Heart left ventricle (tissue), 13 donors: Measurements from ENCODE around the gene HSPE1.

Source experiments
- POLR2A ChIP-seq, 2 donors: fragments of 450-650 bp; IDR thresholded peaks; one replicate each; pipeline ENCODE4 v1.6.1; 2017; ENCODE audit warnings: antibody characterized with exemption in 2 of 2, mild to moderate bottlenecking in 2 of 2, moderate library complexity in 2 of 2
- TF ChIP-seq, protein P1 (sequence below), 12 donors: fragments of 200-600 bp; sonication (generic) in 4 of 12; IDR thresholded peaks; one replicate each; pipeline versions ENCODE4 v1.5.0 to v1.8.0; 2018 to 2022; ENCODE audit warnings: antibody characterized with exemption in 12 of 12, mild to moderate bottlenecking in 5 of 12
- donor health status: ischemic (EF 13 %, LVEDD 7.1; RV severe dilation, severe dysfunction).
- donor health status: DM: no; HTN: yes; CAD: no.
- donor health status: DM: no; HTN: no; CAD: no.
- donor health status: ischemic (EF 25% LVEDD 6.9; RV normal size, moderate dysfunction).
- donor health status: ischemic (EF 25% LVEDD 5.7; RV mildly dilated, moderate dysfunction).
- donor health status: ischemic (EF 35%, LVEDD 5.7; RV mildly dilated, moderate dysfunction).
- donor health status: nonischemic (EF 11% LVEDD 7.7; RV severe dilation, severe dysfunction).
- donor health status: DM: yes; HTN: yes; CAD: no.
- donor health status: PGD.
- donor health status: ischemic (EF 29% LVEDD 5.4; RV normal size, mild dysfunction).
- donor health status: nonischemic (EF 23%, LVEDD 6.1; RV moderate dilation, normal function).

DNA sequence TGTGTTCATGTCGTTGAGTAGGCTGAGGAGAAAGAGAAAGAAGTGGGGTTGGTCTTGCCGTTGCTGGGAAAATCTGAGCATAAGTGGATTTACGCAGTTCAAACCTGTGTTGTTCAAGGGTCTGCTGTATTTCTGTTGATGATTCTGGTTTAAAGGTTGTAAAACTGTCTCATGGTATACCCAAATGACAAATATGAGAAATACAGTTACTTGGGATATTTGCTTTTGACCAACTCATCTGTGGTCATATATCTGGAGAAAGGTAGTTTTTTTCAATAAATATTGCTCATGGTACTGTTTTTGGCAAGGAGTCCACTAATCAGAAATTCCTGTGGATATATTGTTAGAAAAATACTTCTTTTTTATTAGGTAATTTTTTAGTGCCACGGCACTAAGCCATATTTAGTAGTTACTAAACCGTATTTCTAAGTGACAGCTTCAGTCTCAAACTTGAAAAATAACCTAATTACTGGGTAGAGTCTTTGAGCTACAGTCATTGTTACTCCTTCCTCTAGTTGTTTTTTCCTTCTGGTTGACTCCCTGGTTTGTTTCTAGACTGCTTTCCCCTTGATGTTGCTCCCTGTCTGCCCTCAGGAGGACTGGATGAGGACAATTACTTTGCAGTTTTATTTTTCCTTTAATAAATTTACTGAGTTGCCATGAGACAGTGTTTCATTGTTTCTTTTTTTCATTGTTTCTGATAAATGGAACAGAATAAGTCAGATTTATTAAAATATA, 47.2 kb downstream of the HSPE1 start:
- TF ChIP-seq, protein P1, sequence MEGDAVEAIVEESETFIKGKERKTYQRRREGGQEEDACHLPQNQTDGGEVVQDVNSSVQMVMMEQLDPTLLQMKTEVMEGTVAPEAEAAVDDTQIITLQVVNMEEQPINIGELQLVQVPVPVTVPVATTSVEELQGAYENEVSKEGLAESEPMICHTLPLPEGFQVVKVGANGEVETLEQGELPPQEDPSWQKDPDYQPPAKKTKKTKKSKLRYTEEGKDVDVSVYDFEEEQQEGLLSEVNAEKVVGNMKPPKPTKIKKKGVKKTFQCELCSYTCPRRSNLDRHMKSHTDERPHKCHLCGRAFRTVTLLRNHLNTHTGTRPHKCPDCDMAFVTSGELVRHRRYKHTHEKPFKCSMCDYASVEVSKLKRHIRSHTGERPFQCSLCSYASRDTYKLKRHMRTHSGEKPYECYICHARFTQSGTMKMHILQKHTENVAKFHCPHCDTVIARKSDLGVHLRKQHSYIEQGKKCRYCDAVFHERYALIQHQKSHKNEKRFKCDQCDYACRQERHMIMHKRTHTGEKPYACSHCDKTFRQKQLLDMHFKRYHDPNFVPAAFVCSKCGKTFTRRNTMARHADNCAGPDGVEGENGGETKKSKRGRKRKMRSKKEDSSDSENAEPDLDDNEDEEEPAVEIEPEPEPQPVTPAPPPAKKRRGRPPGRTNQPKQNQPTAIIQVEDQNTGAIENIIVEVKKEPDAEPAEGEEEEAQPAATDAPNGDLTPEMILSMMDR (IDR thresholded peaks at IDR 0.05), result no peak
- TF ChIP-seq POLR2A (IDR thresholded peaks at IDR 0.05), result no peak
